Islet of Langerhans (tissue), 1 donor: ENCODE measurements around the gene SPTBN2.
"Not testable (repeated sequence)": the region's sequence is repeated elsewhere in the genome, so short reads cannot be mapped to it uniquely, and the experiment has no call there.

Experiments
- FAIRE-seq: peaks from one replicate; lab custom pipeline; 2011; peaks lifted over from hg19 to GRCh38; lab: Jason Lieb, UNC

SPTBN2 gene

GRCh38 chr11:66728693-66729385, at the start of gene SPTBN2:
Gene SPTBN2 (minus strand): TSS chr11:66729216. CDS start chr11:66721240, 7,976 bp downstream.
- no peak for FAIRE-seq

DNA sequence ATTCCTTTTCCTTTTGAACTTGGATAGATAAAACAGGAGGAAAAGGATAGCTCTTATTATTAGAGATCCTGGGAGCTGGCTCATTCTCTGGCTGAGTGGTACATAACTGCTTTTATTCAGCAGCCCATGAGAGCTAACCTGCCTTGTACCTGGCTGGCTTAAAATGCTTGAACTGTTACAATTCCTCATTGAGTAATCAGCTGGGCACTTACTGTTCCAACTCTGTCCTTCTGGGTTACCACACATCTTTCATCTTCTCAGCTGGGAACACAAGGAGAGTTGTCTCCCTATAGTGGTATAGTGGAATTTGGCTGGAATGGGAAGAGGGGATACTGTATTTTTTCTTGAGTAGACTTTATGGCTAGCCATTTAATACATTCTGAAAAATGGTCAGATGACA, 39.8 kb upstream of the SPTBN2 start:
- FAIRE-seq, result no peak

- FAIRE-seq, result no peak
Measured at GRCh38 chr11:66768088-66768521, 39.1 kb upstream of the SPTBN2 start.

DNA sequence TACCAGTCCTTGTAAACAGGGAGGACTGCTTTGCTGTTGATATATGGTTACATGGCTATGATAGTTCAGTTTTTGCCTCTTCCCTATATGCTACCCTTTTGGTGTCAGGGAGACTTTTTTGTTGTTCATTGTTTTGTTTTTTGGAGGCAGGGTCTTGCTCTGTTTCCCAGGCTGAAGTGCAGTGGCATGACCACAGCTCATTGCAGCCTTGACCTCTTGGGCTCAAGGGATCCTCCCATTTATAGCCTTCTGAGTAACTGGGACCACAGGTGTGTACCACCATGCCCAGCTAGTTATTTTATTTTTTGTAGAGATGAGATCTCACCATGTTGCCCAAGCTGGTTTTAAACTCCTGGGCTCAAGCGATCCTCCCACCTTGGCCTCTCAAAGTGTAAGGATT, 38.6 kb upstream of the SPTBN2 start:
- no peak for FAIRE-seq

DNA sequence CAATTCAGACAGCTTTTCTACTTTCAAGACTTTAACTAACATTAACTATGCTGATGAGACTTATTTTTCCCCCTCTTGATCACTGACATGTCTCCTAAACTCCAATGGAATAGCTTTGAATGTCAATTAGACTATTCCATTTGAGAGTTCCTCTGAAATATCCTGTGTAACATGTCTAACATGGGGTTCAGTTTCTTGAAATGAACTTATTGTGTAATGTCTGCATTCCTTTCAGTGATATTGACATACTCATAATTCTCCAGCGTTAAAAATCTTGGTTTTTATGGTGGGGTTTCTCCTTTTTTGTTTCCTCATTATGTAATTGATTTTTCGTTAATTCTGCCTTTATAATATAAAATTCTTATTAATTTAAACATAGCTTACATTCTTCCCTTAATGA, 37.7 kb upstream of the SPTBN2 start:
- no peak for FAIRE-seq

GRCh38 chr11:66762088-66762487, 33.1 kb upstream of the SPTBN2 start:
- no peak for FAIRE-seq

DNA sequence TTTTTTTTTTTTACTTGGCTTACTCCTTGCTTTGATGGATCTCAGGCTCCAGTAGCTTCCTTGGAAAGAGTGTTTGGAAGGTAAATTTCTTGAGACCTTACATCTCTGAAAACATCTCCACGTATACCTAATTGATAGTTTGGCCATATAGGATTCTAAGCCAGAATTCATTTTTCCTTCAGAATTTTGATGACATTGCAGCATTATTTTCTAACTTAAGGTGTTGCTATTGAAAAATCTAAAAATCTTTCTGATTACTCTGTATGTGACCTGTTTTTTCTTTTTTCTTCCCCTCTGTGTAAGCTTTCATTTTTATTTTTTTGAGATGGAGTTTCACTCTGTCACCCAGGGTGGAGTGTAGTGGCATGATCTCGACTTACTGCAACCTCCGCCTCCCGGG, 23.1 kb upstream of the SPTBN2 start:
- FAIRE-seq, result no peak

- FAIRE-seq, result no peak
Measured at GRCh38 chr11:66749091-66749490, 20.1 kb upstream of the SPTBN2 start.

- FAIRE-seq, result no peak
Measured at GRCh38 chr11:66747480-66747879, 18.5 kb upstream of the SPTBN2 start.

GRCh38 chr11:66745356-66746235, 16.6 kb upstream of the SPTBN2 start:
- FAIRE-seq, result no peak

- FAIRE-seq, result no peak
Measured at GRCh38 chr11:66744485-66745355, 15.7 kb upstream of the SPTBN2 start.

DNA sequence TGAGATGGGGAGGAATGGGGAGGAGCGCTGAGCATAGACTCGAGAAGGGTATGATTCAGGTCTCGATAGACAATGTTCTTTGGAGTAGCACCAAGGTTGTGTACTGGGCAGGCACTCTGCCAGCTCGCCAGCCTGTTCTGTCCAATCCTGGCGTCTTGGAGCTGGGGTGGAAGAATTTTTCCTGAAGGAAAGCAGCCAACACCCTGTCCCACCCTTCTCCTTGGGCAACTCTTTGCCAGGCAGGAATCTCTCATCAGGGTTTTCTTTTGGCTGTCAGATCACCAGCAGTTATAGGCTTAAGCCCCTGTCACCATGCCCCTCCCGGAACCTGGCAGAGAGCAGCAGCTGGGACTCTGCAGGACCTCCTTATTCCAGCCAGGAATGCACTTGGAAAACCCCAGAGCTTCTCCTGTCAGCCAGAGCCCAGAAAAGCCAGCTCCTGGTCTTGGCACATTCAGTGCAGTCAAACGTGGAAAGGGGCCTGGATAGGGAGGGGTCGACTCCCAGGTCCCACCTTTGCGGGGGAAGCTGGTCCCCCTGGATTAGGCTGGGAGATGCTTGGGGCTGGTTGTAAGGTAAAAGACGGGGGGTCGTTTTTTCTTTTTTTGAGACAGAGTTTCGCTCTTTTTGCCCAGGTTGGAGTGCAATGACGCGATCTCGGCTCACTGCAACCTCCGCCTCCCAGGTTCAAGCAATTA, 14.4 kb upstream of the SPTBN2 start:
- no peak for FAIRE-seq

GRCh38 chr11:66741153-66741552, 12.1 kb upstream of the SPTBN2 start:
- no peak for FAIRE-seq

DNA sequence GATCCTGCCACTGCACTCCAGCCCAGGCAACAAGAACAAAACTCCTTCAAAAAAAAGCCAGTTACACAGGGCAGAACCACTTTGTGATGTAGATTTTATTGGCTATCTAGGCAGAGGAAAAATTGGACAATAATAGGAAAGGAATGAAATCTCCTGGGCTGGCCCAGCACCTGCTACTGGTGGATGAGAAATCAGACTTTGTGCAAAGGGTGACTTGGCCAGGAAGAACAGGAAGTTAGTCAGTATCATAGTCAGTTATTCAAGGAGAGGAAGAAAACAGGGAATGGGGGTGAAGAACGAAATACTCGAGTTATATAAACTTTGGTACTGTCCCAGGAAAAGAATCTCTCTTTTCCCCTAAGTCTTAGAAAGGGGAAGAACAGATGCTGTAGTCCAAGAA, 11.0 kb upstream of the SPTBN2 start:
- no peak for FAIRE-seq

DNA sequence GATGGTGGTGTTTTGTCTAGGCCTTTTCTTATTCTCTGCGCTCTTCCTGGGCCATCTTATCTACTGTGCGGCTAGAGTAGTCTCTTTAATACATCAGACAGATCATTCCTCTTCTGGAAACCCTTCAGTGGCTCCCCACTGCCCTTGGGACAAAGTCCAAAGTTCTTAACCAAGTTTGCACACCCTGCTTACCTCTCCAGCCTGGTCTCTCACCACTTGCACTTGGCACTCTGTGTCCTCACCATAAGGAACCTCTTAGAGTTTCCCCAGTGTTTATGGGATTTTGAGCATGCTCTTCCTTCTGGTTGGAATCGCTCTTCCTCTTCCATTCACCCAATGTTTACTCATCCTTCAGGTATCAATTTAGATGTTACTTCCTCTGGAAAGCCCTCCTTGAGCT, 5.2 kb upstream of the SPTBN2 start:
- FAIRE-seq, result no peak

GRCh38 chr11:66729447-66729846, 431 bp upstream of the SPTBN2 start:
- no peak for FAIRE-seq

GRCh38 chr11:66728038-66728692, 851 bp downstream of the SPTBN2 start:
- no peak for FAIRE-seq

DNA sequence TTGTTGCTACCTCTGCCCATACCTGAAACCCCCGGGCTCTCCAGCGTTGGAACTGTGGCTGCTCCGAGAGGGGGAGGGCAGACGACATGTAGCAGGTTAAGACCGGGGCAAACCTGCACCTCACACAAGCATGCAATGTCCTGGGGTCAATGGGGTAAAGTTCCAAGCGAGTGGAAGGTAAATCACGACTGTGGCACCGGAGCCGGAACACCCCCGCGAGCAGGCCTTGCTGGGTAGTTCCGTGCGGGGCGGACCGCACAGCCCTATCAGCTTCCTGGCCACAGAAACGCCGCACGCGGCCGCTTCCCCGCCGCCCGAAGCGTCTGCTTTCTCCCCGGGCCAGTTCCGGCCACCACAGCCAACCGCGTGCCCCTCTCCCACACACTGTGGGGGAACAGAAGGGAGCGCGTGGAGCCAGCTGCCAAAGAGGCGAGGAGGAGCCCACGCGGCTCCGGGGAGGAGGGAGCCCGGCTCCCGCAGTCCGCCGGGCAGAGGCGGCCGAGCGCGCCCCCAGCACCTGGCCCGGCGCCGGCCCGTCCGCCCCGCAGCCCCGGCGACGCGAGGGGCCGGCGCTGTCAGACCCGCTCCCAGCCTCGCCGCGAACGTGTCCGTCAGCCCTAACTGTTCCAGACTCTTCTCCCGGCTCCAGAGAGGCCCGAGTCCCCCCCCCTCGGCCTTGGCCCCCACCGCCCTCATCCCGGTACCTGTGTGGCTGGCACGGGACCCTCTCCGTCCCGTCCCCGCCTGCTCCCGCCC, 1.6 kb downstream of the SPTBN2 start:
- FAIRE-seq, result no peak

DNA sequence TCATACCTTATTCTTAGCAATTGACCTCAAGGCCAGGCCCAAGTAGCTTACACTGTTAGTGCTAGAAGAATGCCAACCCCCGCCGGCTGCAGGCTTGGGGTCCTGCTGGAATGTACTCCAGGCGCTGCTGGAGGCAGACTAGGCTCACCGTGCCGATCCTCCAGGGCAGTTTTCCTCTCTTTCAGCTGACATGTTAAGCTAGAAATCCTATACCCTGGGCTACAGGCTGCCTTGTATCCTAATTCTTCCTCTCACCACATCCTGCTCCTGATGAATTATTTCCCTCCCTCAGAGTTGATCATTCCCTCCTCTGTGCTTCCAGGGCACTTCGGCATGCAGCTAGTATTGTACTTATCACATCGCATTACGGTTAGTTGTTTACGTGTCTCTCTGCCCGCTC, 3.4 kb downstream of the SPTBN2 start:
- no peak for FAIRE-seq

DNA sequence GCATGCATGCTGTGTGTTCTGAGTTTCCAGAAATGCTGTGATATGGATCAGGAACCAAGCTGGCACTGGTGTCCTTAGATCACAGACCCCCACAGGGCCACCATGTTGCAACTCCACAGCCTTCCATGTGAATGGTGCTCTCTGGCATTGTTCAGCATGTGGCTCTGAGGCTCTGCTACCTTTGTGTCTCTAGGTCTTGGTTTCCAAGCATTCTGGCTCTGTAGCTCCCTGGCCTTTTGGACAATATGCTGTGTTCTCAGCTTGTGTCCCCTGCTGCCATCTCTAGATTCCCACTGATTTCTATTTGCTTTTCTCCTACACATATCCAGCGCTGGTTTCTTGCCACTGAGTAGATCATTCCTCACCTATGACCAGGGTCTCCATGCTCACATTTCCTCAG, 3.9 kb downstream of the SPTBN2 start:
- FAIRE-seq, result no peak

- not testable (repeated sequence) for FAIRE-seq
Measured at GRCh38 chr11:66724167-66724566, 4.8 kb downstream of the SPTBN2 start.
